Measurements from ENCODE around the gene ABR.
"Not testable (repeated sequence)": the region's sequence is repeated elsewhere in the genome, so short reads cannot be mapped to it uniquely, and the experiment has no call there.

The ABR gene

DNA sequence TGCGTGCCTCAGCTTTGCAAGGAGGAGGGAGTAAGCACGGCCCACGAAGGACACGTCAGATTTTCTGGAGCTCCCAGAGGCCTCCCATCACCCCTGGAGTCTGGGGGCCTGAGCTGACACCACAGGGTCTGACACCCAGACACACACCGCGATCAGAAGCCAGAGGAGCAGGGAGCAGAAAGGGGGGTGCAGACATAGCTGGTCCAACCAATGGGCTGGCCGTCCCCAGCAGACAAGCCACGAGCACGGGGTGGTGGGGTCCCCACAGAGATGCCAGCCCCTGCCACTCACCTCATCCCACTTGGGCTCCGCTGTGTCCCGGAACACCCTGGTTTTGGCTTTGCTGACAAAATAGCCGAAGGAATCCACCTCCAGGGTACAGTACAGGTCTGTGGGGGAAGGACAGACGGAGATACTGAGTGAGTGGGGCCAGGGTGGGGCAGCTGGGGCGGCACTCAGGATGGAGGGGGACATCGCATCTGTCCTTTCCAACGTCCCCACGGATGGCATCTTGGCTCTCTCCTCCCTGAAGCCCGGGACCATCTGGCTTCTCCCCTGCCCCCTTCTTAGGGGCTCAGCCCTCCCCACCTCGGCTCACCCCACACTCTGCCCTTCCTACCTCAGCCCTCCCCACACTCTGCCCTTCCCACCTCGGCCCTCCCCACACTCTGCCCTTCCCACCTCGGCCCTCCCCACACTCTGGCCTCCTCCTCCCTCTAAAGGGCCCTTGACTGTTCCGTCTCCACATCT is 129.4 kb downstream of the ABR start:
- in situ Hi-C loops (cut with MboI; ENCODE audit: low sequenced_read_pairs), result no loop called here

DNA sequence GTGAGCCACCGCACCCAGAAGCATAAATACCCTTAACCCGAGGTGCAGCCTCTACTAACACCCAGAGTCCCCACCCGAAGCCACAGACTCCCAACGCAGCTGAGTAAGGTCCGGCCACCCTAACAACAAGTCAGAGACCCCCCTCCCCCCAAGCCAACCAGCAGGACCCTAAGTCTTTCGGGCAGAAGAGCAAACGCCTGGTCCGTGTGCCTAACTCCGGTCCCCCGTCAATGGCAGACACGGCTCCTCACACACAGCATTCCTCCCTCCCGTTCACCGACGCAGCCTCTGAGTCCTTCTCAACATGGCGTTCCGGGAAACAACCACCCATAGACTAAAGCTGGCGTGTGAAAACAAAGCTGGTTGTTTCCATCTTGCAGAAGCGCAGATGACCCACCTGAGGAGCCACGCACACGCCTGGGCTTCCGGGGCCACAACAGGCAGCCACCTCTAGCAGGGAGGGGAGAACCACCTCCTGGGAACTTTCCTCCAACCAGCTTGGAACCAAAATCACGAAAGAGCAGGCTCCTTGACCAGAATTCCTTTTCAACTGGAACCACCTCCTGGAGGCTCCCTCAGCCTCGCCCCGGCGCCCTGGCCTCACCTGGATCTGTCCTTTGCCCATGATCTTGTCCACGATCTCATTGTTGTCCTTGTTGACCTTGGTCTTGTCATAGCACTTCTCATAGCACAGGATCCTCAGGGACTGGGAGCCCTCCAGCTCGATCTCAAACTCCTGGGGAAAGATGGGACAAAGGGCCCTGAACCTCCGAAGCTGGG is 130.1 kb downstream of the ABR start:
- in situ Hi-C loops (cut with MboI; ENCODE audit: low sequenced_read_pairs), result no loop called here

DNA sequence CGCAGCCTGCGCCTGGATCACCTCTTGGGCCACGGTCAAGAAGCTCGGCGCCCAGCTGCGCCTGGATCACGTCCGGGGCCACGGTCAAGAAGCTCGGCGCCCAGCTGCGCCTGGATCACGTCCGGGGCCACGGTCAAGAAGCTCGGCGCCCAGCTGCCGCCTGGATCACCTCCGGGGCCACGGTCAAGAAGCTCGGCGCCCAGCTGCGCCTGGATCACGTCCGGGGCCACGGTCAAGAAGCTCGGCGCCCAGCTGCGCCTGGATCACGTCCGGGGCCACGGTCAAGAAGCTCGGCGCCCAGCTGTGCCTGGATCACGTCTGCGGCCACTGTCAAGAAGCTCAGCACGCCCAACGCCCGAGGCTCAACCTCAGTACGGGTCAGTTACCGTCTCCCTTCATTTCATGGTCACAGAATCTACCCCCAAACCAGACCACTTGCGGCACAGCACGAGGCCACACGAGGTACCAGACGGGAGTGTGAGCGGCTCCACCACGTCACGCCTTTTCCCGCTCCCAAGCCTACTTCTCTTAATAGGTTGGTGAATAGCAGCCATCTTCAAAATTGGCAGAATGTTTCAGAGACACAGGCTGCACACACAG is 131.2 kb downstream of the ABR start:
- in situ Hi-C loops (cut with MboI; ENCODE audit: low sequenced_read_pairs), result not testable (repeated sequence)

DNA sequence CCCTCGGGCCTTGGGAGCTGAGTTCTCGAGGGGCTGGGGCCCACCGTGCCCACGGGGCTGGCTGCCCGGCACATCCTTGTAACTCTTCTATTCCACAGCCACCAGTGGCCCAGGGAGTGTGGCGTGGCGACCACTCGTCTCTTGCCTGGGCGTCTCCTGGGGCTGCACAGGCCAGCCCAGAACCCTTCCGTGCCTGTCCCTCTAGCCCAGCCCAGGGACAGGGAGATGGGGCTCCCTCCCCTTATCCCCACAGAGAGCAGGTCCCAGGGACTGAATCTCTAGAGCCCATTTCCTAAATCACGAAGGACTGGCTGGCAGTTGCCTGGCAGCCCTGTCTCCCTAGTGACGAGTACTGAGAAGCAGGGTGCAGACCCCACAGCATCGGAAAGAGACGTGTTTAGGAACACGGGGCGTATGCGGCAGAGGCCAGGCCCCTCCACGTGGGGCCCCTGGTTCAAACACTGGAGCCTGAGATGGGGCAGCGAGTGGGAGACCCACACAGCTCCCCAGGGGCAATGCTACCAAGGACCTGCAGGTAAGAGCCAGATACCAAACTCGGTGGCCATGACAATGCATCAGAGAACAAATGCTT is 131.8 kb downstream of the ABR start:
- in situ Hi-C loops (cut with MboI; ENCODE audit: low sequenced_read_pairs), result no loop called here

DNA sequence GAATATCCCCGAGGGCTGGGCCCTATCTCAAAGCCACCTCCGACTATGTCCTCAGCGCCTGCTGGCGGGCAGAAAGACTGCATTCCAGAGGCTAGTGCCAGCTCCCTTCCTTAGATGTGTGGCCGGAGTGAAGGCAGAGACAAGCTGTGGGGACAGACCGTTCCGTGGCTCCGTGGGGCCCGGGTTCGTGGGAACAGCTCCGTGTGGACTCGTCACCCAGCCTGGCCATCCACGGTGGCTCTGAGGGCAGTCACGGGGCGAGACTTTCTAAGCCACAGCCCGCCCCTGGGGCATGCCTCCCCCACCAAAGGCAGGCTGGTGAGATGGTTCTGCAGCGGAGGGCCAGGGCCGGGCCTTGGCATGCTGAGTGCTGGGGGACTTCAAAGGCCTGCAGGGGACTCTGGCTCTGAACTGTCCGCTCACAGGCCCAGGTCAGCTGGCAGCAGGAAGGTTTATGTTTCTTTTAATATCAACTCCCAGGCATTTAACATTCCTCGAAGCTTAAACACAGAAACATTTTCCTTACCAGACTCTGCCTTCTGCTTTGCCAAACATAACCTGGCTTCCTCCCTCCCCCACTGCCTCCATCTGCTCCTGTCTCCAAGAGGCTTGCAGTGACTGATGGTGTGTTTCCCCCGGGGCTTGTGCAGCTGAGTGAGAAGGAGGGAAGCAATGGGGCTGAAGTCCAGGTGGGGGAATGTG is 132.5 kb downstream of the ABR start:
- in situ Hi-C loops (cut with MboI; ENCODE audit: low sequenced_read_pairs), result no loop called here

DNA sequence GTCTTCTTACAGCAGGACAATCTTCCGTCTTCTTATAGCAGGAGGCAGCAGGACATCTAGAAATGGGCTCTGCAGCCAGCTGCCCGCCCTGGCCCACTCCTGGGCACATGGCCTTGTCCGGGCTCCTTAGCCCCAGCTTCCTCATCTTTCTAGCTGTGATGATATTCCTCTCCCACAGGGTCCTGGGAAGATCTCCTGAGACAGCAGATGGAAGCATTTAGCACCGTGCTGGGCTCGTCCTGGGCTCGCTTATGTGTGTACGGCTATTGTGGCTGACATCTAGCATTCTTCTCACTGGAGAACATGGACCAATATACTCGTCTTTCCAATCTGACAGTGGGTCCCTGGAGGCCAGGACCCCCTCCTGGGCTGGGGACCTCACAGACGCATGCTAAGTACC is 134.3 kb downstream of the ABR start:
- in situ Hi-C loops (cut with MboI; ENCODE audit: low sequenced_read_pairs), result no loop called here

DNA sequence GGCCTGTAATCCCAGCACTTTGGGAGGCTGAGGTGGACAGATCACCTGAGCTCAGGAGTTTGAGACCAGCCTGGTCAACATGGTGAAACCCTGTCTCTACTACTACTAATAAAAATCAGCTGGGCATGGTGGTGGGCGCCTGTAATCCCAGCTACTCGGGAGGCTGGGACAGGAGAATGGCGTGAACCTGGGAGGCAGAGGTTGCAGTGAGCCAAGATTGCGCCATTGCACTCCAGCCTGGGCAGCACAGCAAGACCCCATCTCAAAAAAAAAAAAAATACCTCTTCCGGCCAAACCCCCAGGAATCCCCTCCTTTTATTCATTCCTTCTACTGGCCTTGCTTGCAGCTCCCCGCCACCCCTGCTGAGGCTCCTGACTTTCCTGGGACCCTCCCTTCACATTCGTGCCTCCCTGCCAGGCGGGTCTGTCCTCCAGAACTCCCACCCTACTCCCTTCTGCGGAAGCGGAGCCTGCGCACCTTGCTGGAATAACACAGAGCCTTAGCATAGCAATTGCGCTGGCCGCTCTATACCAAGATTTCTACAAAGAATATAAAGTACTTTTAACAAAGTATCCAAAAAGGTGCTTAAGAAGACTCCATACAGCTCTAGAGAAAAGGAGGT is 135.3 kb downstream of the ABR start:
- in situ Hi-C loops (cut with MboI; ENCODE audit: low sequenced_read_pairs), result not testable (repeated sequence)

DNA sequence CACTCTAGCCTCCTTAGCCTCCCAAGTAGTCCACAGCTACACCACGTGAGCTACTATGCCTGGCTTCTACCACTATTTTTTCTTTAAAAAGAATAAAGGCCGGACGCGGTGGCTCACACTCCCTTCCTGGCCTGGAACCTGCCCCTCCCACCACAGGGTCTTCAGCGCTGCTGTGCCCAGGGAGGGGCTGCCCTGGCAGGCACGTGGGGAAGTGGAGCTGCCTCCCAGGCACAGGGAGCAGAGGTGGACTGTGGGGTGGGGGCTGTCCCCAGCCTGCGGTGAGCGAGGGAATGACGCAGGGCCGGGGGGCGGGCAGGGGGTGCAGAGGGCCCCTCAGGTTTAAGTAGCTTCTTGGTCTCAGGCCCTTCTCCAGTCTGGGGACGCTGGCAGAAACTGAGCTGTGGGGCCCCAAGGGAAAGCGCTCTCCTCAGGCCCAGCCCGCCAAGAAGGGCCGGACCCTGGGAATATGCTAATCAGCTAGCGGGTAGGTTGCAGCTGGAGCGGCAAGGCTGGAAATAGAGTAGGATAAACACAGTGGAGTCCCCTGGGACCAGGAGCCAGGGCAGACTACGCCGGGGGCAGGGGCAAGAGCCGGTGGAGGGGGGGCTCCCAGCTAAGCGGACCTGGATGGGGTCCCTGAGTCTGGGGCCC is 136.1 kb downstream of the ABR start:
- in situ Hi-C loops (cut with MboI; ENCODE audit: low sequenced_read_pairs), result no loop called here

DNA sequence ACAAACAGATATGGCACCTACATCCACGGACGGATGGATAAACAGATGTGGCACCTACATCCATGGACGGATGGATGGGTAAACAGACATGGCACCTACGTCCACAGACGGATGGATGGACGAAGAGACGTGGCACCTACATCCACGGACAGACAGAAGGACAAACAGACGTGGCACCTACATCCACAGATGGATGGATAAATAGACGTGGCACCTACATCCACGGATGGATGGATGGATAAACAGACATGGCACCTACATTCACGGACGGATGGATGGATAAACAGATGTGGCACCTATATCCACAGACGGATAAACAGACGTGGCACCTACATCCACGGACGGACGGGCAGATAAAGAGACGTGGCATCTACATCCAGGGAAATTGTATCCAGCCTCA is 137.3 kb downstream of the ABR start:
- in situ Hi-C loops (cut with MboI; ENCODE audit: low sequenced_read_pairs), result no loop called here

DNA sequence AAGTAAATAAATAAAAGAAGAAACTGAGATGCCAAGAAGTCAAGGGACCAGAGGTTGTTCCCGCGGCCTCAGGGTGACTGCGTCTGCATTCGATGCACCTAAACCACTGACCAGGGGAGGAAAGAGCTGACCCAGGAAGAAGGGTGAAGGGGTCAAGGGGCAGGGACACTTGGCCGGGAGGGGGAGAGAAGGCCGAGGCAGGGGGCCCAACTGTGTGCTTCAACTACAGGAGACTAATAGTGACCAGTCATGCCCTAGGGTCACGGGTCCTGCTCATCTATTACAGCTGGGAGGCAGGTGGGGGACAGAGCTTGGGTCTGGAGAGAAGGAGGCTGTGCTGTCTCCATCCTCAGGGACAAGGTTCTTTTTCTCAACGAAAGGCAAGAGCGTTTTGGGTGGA is 138.0 kb downstream of the ABR start:
- in situ Hi-C loops (cut with MboI; ENCODE audit: low sequenced_read_pairs), result no loop called here

DNA sequence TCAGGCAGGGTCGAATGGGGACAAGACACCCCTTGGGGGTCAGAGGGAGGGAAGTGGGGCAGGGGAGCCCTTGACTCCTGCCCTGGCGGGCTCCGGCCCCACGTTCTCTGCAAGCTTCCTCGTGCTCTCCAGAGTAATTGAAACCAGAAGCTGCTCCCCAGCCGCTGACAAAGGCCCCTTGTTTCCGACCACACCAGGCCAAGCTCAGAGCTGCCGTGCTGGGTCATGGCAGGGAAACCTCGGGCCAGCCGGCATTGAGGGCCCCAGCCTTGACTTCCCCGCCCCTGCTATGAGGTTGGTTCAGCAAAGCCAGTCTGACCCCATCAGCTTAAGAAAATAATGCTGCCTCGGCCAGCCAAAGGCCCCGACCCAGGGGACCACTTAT is 139.6 kb downstream of the ABR start:
- in situ Hi-C loops (cut with MboI; ENCODE audit: low sequenced_read_pairs), result no loop called here

DNA sequence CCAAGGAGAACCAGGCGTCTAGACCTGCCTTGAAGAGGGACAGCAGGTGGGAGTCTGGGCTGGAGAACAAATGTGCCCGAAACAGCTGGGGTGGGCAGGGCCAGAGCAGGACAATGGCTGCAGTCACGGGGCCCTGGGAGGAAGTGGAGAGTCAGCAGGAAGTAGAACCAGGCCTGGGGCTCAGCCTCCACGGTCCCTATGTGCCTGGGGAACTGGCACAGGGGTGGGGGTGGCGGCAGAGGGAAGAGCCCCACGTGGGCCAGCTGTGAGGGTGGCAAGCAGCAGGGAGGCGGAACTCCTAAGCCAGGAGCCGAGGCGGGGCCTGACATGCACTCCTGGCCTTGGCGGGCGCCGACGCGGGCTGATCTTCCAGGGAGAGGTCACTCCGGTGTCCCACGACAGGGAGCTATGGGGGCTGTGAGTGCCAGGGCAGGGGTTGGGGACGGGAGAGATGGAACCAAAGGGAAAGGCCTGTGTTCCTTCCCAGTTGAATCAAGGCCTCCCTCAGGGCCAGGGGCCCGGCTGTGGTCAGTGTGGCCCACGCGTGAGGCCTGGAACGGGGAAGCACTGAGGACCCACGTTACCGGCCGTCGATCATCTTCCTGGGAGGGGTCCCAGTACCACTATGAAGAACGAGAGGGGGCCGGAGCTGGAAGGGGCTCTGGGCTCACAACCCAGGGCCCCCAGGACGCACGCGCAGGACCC is 140.1 kb downstream of the ABR start:
- in situ Hi-C loops (cut with MboI; ENCODE audit: low sequenced_read_pairs), result no loop called here

DNA sequence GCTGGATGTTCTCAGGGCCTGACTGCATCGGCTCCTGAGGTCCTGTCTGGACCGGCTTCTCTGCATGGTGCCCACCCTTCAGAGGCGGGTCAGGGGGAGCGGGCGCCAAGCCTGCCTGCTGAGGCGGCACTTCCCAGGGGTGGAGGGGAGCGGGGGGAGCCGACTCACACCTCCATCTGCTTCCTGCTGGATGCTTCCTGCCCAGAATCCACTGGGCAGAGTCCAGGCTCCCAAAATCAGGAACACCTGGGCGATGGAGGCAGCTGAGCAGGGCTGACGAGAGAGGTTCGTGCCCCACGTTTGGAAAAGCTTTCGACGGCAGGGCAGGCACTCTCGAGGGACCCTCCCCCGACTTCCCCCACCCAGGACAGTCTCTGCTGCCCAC is 140.7 kb downstream of the ABR start:
- in situ Hi-C loops (cut with MboI; ENCODE audit: low sequenced_read_pairs), result no loop called here

DNA sequence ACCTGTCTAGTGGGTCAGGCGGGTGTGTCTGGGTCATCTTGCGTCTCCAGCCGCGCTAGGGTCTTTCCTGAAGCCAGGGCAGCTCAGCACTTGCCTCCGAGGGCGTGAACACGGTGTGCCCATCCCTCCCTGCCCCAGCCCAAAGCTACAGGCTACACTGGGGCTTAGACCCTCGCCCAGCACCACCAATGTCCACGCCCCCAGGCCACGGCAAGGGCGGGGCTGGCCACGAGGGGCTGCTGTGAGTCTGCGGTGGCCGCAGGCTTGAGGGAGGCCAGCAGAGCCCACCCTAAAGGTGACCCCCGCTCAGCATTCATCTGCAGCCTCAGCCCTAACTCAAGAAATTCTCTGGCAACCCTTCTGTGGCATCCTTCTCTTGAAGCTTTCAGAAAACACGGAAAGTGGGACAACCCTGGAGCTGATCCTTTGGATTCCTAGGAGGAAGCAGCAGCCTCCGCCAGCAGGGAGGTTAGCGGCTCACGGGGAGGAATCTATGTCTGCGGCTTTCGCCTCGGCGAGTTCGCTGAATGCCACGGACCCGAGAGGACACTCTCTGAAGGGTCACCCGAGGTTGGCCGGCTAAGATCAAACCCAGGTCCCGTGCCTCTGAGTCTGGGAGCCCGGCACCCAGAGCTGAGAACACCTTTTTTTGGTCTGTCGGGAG is 141.2 kb downstream of the ABR start:
- in situ Hi-C loops (cut with MboI; ENCODE audit: low sequenced_read_pairs), result no loop called here

DNA sequence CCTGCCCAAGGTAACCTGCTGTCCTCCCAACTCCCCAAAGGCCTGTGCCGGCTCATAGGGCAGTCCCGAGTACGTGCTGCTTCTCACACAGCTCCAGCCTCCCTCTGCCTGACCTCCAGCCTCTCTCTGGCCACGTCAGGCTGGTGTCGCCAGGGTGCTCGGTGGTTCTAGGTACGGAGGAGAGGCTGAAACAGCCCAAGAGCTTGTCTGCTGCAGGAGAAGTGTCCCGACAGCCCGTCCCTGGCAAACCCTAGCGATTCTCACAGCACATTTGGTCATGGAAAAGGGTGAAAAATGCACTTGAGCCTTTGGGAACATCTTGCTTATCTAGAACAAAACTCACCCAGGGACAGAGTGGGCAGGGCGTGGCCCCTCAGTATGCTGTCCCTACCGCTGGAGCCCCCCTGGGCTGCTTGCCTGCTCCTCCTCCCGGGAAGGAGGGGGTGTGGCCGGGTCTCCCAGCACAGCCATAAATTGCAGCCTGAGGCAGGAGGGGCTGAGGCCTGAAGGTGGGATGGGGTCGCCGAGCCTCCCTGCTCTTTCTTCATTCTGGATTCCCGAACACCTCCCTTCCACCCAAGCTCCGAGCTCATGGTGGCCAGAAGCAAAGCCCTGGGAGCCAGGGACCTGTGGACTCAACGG is 142.4 kb downstream of the ABR start:
- in situ Hi-C loops (cut with MboI; ENCODE audit: low sequenced_read_pairs), result no loop called here

DNA sequence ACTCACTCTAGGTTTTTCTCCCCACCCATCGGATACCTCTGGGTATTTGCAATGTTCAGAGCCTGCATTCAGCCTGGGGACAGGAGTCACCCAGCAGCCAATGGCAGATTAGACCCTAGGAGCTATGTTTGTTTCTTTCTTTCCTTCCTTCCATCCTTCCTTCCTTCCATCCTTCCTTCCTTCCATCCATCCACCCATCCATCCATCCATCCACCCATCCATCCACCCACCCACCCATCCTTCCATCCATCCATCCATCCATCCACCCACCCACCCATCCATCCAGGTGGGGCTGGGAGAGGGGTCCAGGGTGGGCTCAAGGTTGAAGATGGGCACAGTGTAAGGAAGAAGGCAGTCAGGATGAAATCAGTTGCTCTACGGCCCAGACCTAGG is 142.9 kb downstream of the ABR start:
- in situ Hi-C loops (cut with MboI; ENCODE audit: low sequenced_read_pairs), result no loop called here

DNA sequence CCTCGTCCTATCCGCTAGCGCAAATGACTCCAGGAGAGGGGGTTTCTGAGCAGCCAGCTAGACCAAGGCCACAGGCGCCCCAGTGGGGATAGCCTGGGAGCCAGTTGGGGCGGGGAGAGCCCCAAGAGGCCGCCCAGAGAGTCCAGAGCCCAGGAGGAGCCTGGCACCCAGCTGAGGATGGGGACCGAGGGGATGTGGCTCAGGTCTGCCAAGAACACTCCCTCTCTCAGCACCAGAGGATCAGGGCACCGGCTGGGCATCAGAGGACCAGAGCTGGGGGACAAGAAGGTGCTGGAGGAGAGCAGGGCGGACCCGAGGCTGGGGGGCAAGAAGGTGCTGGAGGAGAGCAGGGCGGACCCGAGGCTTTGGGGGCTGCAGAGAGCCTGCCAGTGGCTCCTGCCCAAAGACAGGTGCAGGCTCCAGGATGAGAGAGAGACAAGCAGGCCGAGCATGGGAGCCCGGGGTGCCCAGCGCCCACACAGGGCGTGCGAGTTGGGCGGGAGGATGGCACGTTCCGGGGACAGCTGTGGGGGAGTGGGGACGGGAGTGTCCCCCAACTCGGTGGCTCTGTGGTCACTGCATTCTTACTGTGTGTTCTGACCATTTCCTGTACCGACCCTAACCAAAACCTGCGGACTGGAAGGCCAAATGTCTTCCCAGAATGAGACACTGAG is 143.5 kb downstream of the ABR start:
- in situ Hi-C loops (cut with MboI; ENCODE audit: low sequenced_read_pairs), result no loop called here

DNA sequence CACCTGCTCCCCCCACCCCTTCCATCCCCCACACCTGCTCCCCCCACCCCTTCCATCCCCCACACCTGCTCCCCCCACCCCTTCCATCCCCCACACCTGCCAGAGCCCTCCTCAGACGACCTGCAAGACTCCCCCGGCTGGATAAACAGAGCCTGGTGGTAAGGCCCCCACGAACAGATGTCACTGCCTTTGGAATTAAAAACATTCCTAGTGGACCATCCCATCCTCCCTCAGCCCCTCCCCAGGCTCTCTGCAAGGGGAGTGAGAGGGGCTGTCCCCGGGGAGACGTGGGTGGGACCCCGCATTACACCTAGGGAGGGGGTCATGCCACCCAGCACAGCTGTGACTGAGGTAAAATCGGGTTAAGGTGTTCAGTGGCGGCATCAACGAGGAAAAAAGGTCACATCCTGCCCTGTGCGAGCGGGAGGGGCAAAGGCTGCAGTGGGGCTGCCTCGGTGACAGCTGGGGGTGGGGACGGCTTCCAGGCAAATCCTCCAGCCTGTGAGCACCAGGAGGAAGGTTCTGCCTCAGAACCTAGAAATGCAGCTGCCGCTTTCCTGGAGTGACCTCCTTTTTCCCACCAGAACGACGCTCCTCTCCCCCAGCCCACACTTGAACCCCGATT is 144.1 kb downstream of the ABR start:
- in situ Hi-C loops (cut with MboI; ENCODE audit: low sequenced_read_pairs), result no loop called here
